Thoracic aorta (tissue), 2 donors: Measurements from ENCODE around the gene KCNT1. TPM values are rescaled to one million over a fixed set of nuclear protein-coding genes. Genes with fewer than 3 reads are reported as not detected.

Experiments
- ATAC-seq: fragments of 150-250 bp; one replicate; pipeline ENCODE4 v1.8.0; 2017; ENCODE audit warnings: low read depth; ENCODE audit not compliant: insufficient number of reproducible peaks, low FRiP score
- DNase-seq: peaks from one replicate; pipeline ENCODE4 v3.0.0-alpha.2; 2020; ENCODE audit warnings: low spot score
- H3K27ac ChIP-seq, 2 donors: fragments of 200-600 bp; sonication (generic); 1 replicate in 1 of 2; 2 replicates in 1 of 2; pipeline ENCODE4 v1.5.1; 2016; ENCODE audit warnings: mild to moderate bottlenecking in 2 of 2, moderate library complexity in 2 of 2
- H3K27me3 ChIP-seq: fragments of 200-600 bp; sonication (generic); replicated peaks from 2 replicates; pipeline ENCODE4 v1.6.0; 2016; ENCODE audit warnings: mild to moderate bottlenecking; ENCODE audit not compliant: insufficient read depth
- H3K36me3 ChIP-seq: fragments of 200-600 bp; sonication (generic); one replicate; pipeline ENCODE4 v1.5.1; 2016
- H3K4me1 ChIP-seq, 2 donors: fragments of 200-600 bp; sonication (generic); 1 replicate in 1 of 2; 2 replicates in 1 of 2; pipeline versions ENCODE4 v1.5.1 to v1.6.0; 2016; ENCODE audit warnings: low read depth in 2 of 2, mild to moderate bottlenecking in 1 of 2; ENCODE audit not compliant: control insufficient read depth in 1 of 2
- H3K4me3 ChIP-seq: fragments of 200-600 bp; sonication (generic); 2 replicates; pipeline ENCODE4 v1.5.1; 2016; ENCODE audit warnings: mild to moderate bottlenecking
- H3K9me3 ChIP-seq: fragments of 200-600 bp; sonication (generic); 2 replicates; pipeline ENCODE4 v1.5.1; 2016
- CTCF ChIP-seq: fragments of 200-600 bp; sonication (generic); IDR thresholded peaks from one replicate; pipeline ENCODE4 v1.5.1; 2019; ENCODE audit warnings: antibody characterized with exemption
- total RNA-seq, 2 donors: library from RNA; depleted of rRNA; stranded (reverse); fragments of >200 nt; gene quantifications; one replicate each; pipeline versions ENCODE4 v1.1.0 to v1.2.3, GENCODE V29; 2016

The KCNT1 gene
- total RNA-seq, 2 donors from 2014 or later = 0.28 to 0.54 TPM

DNA sequence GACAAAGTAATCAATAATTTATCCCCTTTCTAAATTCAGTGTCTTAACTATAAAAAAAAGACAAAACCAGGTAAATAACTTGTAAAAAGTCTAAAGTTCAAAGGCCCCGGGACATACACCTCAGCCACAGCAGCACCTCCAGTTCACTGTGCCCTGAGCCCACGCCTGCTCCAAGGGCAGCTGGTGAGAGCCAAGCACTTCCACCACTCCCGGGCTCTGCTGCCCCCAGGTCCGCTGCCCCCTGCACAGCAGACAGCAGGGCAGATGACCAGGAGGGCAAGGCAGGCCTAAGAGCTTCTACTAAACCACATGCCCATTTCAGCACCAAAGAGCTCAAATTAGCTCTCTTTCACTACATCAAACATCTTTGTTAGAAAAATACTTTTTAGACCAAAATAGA lies 113.4 kb downstream of the KCNT1 start:
- DNase-seq = no peak
- H3K27me3 ChIP-seq = no peaks in the 10 kb centered on the region

GRCh38 chr9:135815830-135816650 lies 114.1 kb downstream of the KCNT1 start:
- TF ChIP-seq CTCF = no peak
- peaks cover 70% of the 10 kb centered on the region for H3K36me3 ChIP-seq
- ATAC-seq = no peak

More for the DNA sequence above, 113.4 kb downstream of the KCNT1 start:
- ATAC-seq = no peak
- H3K27ac ChIP-seq = no peak overlapping the region
- TF ChIP-seq CTCF = no peak
- no peaks in the 10 kb centered on the region for H3K4me1 ChIP-seq
- no peak overlapping the region for H3K4me3 ChIP-seq
- H3K9me3 ChIP-seq = no peaks in the 10 kb centered on the region
- peaks cover 70% of the 10 kb centered on the region for H3K36me3 ChIP-seq

DNA sequence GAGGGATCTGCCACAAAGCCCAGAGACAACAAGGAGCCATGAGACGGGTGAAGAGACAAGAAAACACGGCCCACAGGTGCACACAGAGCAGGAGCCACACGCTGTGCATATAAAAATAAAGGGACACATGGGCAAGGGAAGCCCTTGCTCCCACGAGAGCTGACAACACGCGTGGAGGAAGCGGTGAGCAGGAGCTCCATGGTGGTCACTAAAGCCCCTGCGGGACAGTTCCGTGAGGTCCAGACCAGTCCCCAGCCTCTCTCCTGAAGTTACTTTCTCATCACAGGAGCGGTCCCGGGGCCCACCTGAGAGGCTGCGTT lies 114.6 kb downstream of the KCNT1 start:
- no peak for DNase-seq
- no peak for TF ChIP-seq CTCF
- no peak overlapping the region for H3K27ac ChIP-seq
- H3K9me3 ChIP-seq = no peaks in the 10 kb centered on the region
- peaks cover 66% of the 10 kb centered on the region for H3K36me3 ChIP-seq
- H3K4me1 ChIP-seq = no peaks in the 10 kb centered on the region
- no peak overlapping the region for H3K4me3 ChIP-seq
- H3K27me3 ChIP-seq = no peaks in the 10 kb centered on the region
- ATAC-seq = no peak

More at GRCh38 chr9:135815830-135816650, 114.1 kb downstream of the KCNT1 start:
- H3K27ac ChIP-seq = no peak overlapping the region
- no peaks in the 10 kb centered on the region for H3K4me1 ChIP-seq
- no peak overlapping the region for H3K4me3 ChIP-seq
- H3K27me3 ChIP-seq = no peaks in the 10 kb centered on the region
- DNase-seq = no peak
- no peaks in the 10 kb centered on the region for H3K9me3 ChIP-seq

DNA sequence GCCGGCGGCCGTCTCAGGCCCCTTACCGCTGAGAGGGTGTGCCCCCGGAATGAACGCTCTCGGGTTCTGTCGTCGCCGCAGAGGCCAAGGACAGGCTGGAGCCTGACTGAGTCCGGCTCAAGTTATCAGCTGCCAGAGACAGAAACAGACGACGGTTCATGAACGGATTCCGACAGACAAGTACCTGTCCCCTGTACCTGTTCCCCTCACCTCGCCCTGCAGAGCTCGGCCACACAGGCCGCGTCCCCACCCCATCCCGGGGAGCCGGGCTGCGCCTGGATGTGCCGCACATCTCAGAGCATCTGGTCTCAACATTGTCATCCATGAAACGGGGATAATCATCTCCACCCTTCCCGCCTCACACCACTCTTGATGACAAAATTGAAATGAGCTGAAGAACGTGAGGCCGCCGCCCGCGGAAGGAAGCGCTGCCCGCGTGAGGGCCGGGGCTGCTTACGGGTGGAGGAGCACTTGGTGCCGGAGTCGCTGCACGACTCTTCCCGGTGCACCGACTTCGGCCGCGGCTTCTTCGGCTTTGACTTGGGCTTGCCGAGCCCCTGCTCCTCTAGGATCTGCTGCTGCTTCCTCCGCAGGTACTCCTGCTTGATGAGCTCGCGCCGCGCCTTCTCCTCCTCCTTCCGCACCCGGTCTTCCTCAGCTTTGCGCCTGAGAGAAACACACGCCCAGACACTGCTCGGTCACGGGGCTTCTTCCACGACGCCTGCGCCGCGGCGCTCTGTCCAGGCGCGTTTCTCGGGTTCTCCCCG lies 116.1 kb downstream of the KCNT1 start:
- DNase-seq (no peak), ATAC-seq (no peak)
- TF ChIP-seq CTCF = no peak
- peaks cover 67% of the 10 kb centered on the region for H3K36me3 ChIP-seq
- no peak overlapping the region for H3K27ac ChIP-seq
- H3K4me1 ChIP-seq = no peaks in the 10 kb centered on the region
- no peaks in the 10 kb centered on the region for H3K9me3 ChIP-seq
- no peaks in the 10 kb centered on the region for H3K27me3 ChIP-seq
- H3K4me3 ChIP-seq = no peak overlapping the region

GRCh38 chr9:135818718-135819475 lies 116.9 kb downstream of the KCNT1 start:
- no peak overlapping the region for H3K27ac ChIP-seq
- TF ChIP-seq CTCF = no peak
- peaks cover 70% of the 10 kb centered on the region for H3K36me3 ChIP-seq
- H3K27me3 ChIP-seq = no peaks in the 10 kb centered on the region
- ATAC-seq (no peak), DNase-seq (no peak)
- H3K4me1 ChIP-seq = no peaks in the 10 kb centered on the region
- H3K9me3 ChIP-seq = no peaks in the 10 kb centered on the region
- no peak overlapping the region for H3K4me3 ChIP-seq
